Adrenal gland (tissue), 12 donors: ENCODE results near the gene FURIN. TPM values are rescaled to one million over a fixed set of nuclear protein-coding genes. Genes with fewer than 3 reads are reported as not detected.

Experiments
- DNase-seq, 7 donors: peaks; one replicate each; pipeline ENCODE4 v3.0.0-alpha.2; 2019 to 2020
- H3K27ac ChIP-seq, 5 donors: fragments of 200-600 bp; sonication (generic) in 4 of 5; 1 replicate in 3 of 5; 2 replicates in 2 of 5; pipeline versions ENCODE4 v1.5.1 to v1.8.0; 2016 to 2020; ENCODE audit warnings: mild to moderate bottlenecking in 1 of 5
- H3K27me3 ChIP-seq: fragments of 200-600 bp; 2 replicates; pipeline ENCODE4 v1.8.0; 2021
- H3K36me3 ChIP-seq, 2 donors: fragments of 200-600 bp; replicated peaks in 1 of 2; 1 replicate in 1 of 2; 2 replicates in 1 of 2; pipeline versions ENCODE4 v1.5.1 to v1.8.0; 2018 to 2022
- H3K4me1 ChIP-seq, 2 donors: fragments of 200-600 bp; replicated peaks in 1 of 2; 1 replicate in 1 of 2; 2 replicates in 1 of 2; pipeline versions ENCODE4 v1.5.1 to v1.8.0; 2018 to 2021
- H3K4me3 ChIP-seq, 4 donors: fragments of 200-600 bp; sonication (generic) in 3 of 4; one replicate each; pipeline ENCODE4 v1.5.1; 2016 to 2018
- H3K9me3 ChIP-seq, 3 donors: fragments of 200-600 bp; sonication (generic) in 1 of 3; replicated peaks in 1 of 3; 1 replicate in 2 of 3; 2 replicates in 1 of 3; pipeline versions ENCODE4 v1.5.1 to v1.8.0; 2016 to 2021
- POLR2A ChIP-seq, 2 donors: fragments of 450-650 bp; IDR thresholded peaks; one replicate each; pipeline ENCODE4 v1.6.1; 2017; ENCODE audit warnings: antibody characterized with exemption in 2 of 2, mild to moderate bottlenecking in 2 of 2, moderate library complexity in 1 of 2
- WGBS, 4 donors: extraction: QIAGEN DNeasy Blood & Tissue Kit in 2 of 4; methylation state at CpG; one replicate each; pipeline versions ENCODE4 v1.1.5 to v1.1.7; 2013 to 2017; 5-methylcytosine and 5-hydroxymethylcytosine counted together
- intact Hi-C, 2 donors: fragments of 100-400 bp; cut with DNase I; formaldehyde crosslinking; loops; one replicate each; pipeline versions ENCODE4 v1.14.1 to v1.15.0; 2022 to 2023
- polyA plus RNA-seq, 3 donors: library from polyadenylated mRNA; stranded (reverse); fragments of 200-250 nt in 2 of 3; fragments of 350-450 nt in 1 of 3; fragmentation: Illumina TruSeq in 1 of 3; extraction: RNeasy Lipid Tissue Mini Kit (QIAGEN cat#74804) in 1 of 3; gene quantifications; one replicate each; pipeline ENCODE4 v1.2.3, GENCODE V29; 2013 to 2014
- total RNA-seq, 9 donors: library from RNA; depleted of rRNA in 4 of 9; stranded (reverse); fragments of >200 nt in 4 of 9; fragments of 120-200 nt in 1 of 9; fragmentation: NEBNext Ultra II Directional in 1 of 9; extraction: Animal tissue kit (Norgen Biotek cat#: 25700) in 1 of 9; gene quantifications; one replicate each; pipeline versions ENCODE4 v1.1.0 to v1.2.4, GENCODE V29; 2013 to 2023
- TF ChIP-seq, protein P1 (sequence below), 6 experiments: fragments of 450-650 bp in 4 of 6; fragments of 200-600 bp in 2 of 6; sonication (generic) in 1 of 6; IDR thresholded peaks; 1 replicate in 5 of 6; 2 replicates in 1 of 6; pipeline versions ENCODE4 v1.5.1 to v1.8.0; 2016 to 2021; ENCODE audit warnings: antibody characterized with exemption in 6 of 6, mild to moderate bottlenecking in 2 of 6, moderate library complexity in 1 of 6
- donor health status: healthy with polysubstance abuse.
- donor health status: Bipolar disorder and iron deficiency.
- donor health status: DM: yes; HTN: yes; CAD: no.
- donor health status: DM: no; HTN: no; CAD: no.
- donor health status: DM: no; HTN: no; CAD: no.
- donor health status: DM: yes; HTN: yes; CAD: no.

The FURIN gene
- total and polyA plus RNA-seq, 12 donors, result 11.5 to 119 (median 45.2) TPM

DNA sequence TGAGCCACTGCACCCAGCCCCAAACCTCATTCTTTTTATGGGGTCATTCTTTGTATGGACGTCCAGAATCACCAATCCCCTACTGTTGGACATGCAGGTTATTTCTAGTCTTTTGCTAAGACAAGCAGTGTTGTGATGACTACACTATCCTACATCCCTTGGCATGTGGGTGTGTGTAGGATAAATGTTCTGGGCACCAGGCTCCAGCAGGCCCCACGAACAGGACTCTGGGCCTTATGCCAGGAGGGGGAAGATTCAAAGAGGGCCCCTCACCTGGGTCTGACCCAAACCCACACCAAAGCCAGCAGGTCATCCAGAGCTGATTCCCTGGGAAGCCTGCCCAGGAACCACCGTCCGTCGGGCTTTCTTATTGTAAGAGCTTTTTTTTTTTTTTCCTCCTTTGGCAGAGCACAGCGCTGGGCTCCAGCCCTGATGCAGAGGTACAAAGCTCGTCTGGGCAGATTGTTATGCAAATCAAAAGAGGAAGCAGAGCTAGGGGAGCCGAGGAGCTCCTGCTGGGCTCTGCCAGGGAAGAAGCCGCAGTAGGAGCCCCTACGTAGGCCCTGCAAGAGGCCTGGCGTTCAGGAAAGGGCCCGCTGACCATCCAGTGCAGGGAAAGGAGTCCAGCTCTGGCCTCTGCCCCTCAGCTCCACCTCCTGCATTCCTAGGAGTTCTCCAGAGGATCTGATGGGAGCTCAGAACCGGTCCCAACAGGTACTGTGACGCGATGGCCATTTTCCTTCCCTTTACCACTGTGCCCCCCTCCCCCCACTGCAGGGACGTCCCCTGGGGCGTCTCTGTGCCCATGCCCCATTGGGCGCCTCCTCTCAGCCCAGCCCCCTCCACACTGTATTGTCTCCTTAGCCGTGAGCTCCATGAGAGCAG, 29.0 kb upstream of the FURIN start:
- no peak overlapping the region for H3K4me3 ChIP-seq
- intact Hi-C loops, result no loop called here
- TF ChIP-seq POLR2A (IDR thresholded peaks at IDR 0.05), result no peak
- TF ChIP-seq, protein P1, sequence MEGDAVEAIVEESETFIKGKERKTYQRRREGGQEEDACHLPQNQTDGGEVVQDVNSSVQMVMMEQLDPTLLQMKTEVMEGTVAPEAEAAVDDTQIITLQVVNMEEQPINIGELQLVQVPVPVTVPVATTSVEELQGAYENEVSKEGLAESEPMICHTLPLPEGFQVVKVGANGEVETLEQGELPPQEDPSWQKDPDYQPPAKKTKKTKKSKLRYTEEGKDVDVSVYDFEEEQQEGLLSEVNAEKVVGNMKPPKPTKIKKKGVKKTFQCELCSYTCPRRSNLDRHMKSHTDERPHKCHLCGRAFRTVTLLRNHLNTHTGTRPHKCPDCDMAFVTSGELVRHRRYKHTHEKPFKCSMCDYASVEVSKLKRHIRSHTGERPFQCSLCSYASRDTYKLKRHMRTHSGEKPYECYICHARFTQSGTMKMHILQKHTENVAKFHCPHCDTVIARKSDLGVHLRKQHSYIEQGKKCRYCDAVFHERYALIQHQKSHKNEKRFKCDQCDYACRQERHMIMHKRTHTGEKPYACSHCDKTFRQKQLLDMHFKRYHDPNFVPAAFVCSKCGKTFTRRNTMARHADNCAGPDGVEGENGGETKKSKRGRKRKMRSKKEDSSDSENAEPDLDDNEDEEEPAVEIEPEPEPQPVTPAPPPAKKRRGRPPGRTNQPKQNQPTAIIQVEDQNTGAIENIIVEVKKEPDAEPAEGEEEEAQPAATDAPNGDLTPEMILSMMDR (IDR thresholded peaks at IDR 0.05), result no peak
- H3K36me3 ChIP-seq, result no peaks in the 10 kb centered on the region
- no peaks in the 10 kb centered on the region for H3K9me3 ChIP-seq
- peak overlapping the region in 3 of 5 donors; percentile 33 to 74 (median 34) for H3K27ac ChIP-seq
- 64 to 73% (median 70%) methylated on average over 17 to 19 of the region's 19 CpGs for WGBS, 4 donors
- no peaks in the 10 kb centered on the region for H3K27me3 ChIP-seq
- H3K4me1 ChIP-seq, result no peaks in the 10 kb centered on the region
- peak in 1 of 7 donors; percentile 50 for DNase-seq

DNA sequence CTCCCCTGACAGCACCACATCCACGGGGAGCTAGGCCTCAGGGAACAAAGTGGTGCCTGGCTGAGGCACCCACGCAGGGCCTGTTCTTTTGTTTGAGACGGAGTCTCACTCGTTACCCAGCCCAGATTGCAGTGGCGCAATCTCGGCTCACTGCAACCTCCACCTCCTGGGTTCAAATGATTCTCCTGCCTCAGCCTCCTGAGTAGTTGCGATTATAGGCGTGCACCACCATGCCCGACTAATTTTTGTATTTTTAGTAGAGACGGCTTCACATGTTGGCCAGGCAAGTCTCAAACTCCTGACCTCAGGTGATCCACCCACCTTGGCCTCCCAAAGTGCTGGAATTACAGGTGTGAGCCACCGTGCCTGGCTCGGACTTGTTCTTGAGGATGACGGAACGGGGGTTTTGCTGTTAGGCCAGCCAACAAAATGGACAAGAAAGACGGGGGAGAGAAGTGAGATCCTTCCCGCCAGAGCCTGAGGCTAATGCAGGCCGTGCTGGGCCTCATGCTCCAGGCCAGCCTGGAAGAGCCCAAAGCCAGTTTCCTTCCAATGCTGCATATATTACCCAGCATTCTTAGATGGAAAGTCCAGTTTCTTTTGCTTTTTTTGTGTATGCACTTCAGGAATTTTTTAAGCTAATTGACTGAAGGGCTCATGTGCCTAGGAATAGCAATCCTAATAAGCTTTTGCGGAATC, 28.1 kb upstream of the FURIN start:
- intact Hi-C loops, result no loop called here
- no peaks in the 10 kb centered on the region for H3K27me3 ChIP-seq
- H3K4me3 ChIP-seq, result no peak overlapping the region
- WGBS, 4 donors, result 89 to 94% (median 92%) methylated on average over 18 of the region's 18 CpGs
- no peaks in the 10 kb centered on the region for H3K36me3 ChIP-seq
- no peaks in the 10 kb centered on the region for H3K9me3 ChIP-seq
- H3K4me1 ChIP-seq, result peaks cover 0 to 5% of the 10 kb centered on the region in 2 donors
- no peak for DNase-seq
- peak overlapping the region in 3 of 5 donors; percentile 33 to 74 (median 34) for H3K27ac ChIP-seq
- TF ChIP-seq POLR2A (IDR thresholded peaks at IDR 0.05), result no peak
- TF ChIP-seq, protein P1 (IDR thresholded peaks at IDR 0.05), result no peak

DNA sequence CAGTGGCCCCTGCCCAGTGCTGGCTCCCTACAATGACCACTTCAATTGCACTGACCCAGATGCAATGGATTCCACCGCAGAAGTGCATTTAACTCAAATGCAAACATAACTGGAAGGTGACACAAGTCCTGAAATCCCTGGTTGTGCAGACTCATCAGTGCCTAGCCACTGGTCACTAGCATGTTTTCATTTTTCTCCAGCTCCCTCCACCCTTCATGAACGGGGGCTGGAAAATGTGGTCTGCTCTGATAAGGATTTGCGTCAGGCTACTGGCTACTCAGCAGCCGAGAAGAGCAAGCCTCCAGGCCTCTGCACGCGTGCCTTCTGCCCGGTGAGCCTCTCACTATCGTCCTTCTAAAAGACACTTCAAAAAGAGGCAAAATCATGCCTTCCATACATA, 27.4 kb upstream of the FURIN start:
- WGBS, 4 donors, result 84 to 95% (median 88%) methylated on average over 8 of the region's 8 CpGs
- Histone ChIP-seq H3K9me3 (no peaks in the 10 kb centered on the region), H3K27ac (no peak overlapping the region), H3K27me3 (no peaks in the 10 kb centered on the region), H3K36me3 (no peaks in the 10 kb centered on the region), H3K4me3 (no peak overlapping the region), H3K4me1 (peaks cover 0 to 5% of the 10 kb centered on the region in 2 donors)
- DNase-seq, result no peak
- TF ChIP-seq, protein P1 (IDR thresholded peaks at IDR 0.05), result no peak
- no peak for TF ChIP-seq POLR2A (IDR thresholded peaks at IDR 0.05)
- intact Hi-C loops, result no loop called here

DNA sequence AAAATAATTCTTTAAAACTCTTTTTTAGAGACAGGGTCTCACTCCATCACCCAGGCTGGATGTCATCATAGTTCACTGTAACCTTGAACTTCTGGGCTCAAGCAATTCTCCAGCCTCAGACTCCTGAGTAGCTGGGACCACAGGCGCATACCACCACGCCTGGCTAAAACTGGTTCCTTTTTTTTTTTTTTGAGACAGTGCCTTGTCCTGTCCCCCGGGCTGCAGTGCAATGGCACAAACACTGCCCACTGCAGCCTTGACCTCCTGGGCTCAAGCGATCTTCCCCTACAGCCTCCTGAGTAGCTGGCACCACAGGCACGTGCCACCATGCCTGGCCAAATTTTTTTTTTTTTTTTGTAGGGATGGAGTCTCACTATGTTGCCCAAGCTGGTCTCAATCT, 23.7 kb upstream of the FURIN start:
- no peaks in the 10 kb centered on the region for H3K9me3 ChIP-seq
- no peaks in the 10 kb centered on the region for H3K27me3 ChIP-seq
- no peaks in the 10 kb centered on the region for H3K36me3 ChIP-seq
- no peak for TF ChIP-seq POLR2A (IDR thresholded peaks at IDR 0.05)
- TF ChIP-seq, protein P1 (IDR thresholded peaks at IDR 0.05), result no peak
- H3K27ac ChIP-seq, result peak overlapping the region in 1 of 5 donors; percentile 69
- H3K4me1 ChIP-seq, result peaks cover 0 to 5% of the 10 kb centered on the region in 2 donors
- intact Hi-C loops, result no loop called here
- peak in 1 of 7 donors; percentile 4 for DNase-seq
- WGBS, 4 donors, result 40 to 59% (median 44%) methylated on average over 5 of the region's 5 CpGs
- H3K4me3 ChIP-seq, result no peak overlapping the region
